ENCODE results near the gene LMBRD2.

Gene LMBRD2

DNA sequence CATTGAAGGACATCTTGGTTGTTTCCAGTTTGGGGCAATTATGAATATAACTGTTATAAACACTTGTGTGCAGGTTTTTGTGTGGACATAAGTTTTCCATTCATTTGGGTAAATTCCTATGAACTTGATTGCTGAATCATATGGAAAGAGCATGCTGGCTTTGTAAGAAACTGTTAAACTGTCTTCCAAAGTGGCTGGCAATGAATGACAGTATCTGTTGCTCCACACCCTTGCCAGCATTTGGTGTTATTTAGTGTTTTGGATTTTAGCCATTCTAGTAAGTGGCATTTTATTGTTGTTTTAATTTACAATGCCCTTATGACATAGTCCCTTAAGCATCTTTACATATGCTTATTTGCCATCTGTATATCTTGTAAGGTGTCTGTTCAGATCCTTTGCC lies 55.2 kb downstream of the LMBRD2 start:
- no peak for FAIRE-seq

DNA sequence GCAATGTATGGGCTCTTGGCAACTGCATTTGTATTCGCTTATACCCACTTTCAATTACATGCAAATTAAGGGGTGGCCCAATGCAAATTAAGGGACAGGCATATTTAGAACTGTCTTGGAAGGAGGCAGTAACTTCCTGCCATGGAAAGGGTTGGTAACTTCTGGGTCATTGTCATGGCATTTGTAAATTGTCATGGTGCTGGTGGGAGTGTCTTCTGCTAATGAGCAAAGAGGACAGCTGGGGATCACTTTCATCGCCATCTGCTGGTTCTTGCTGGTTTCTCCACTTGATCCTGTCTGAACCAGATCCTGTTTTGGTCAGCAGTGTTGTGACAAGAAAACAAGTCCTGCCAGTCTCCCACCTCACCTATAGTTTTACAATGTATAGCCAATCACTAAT lies 61.7 kb downstream of the LMBRD2 start:
- FAIRE-seq, result no peak

DNA sequence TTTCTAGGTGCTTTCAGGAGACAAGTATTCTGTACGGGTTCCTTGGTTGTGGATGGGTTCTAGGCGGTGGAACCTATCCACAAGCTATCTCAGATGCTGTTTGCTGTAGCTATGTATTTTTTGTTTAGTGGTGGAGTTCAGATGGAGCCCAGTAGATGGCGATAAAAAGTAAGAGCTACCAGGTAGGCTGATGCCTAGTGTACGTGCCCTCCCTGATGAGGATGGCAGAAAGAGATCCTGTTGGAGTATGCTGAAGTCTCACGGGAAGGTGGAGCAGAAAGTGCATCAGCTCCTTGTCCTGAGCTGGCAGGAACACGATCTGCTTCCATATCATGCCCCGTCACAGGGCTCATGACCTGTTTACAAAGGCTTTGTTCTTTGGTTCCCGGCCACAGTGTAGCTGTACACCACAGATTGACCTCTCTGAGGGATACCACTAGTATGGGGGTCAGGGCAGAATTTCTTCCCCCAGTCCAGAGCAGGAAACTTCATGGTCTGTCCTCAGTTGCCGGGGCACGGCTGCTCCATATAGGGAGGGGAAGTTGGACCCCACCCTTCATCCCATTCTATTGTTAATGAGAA lies 72.4 kb downstream of the LMBRD2 start:
- peak; percentile 75 for FAIRE-seq

DNA sequence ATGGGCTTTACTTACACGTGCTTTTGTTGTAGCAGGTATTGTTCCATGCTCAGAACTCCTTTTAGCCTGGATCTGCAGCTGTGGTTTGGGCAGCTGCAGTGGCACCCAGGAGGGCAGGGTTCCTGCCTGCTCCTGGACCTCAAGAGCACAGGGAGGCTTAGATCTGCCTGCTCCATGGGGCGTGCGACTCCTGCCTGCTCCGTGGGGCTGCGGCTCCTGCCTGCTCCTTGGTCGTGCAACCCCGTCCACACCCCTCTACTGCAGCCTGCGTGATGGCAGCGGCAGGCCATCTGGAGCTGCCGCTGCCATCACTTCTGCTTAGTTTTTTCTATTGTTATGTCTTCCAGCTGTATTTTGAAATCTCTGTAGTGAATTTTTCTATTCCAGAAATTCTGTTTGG lies 73.3 kb downstream of the LMBRD2 start:
- FAIRE-seq, result no peak

DNA sequence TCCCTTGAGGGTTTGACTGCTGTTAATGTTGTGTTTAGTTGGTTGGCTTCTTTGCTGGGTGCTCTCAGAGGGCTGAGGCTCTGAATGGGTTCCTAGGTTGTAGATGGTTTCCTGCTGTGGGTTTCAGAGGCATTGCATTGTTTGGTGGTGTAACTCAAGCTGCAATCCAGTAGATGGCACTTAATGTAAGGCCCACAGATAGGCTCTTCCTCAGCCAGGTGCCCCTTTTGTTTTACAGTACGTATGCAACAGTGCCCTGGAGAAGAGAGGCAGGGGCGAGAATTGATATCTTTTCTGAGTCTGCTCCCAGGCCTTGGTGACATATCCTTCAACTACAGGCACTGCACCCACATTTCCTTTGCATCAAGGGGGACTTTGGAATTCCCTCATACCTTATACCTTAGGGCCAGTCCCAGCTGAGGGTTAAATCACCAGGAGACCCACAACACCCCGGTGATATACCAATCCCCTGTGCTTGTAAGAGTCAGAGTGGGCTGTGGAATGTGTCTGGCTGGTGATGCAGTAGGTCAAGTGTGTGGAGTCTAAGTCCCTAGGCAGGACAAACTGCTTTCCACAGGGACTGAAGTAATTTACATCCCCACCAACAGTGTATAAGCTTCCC lies 78.0 kb downstream of the LMBRD2 start:
- no peak for FAIRE-seq

DNA sequence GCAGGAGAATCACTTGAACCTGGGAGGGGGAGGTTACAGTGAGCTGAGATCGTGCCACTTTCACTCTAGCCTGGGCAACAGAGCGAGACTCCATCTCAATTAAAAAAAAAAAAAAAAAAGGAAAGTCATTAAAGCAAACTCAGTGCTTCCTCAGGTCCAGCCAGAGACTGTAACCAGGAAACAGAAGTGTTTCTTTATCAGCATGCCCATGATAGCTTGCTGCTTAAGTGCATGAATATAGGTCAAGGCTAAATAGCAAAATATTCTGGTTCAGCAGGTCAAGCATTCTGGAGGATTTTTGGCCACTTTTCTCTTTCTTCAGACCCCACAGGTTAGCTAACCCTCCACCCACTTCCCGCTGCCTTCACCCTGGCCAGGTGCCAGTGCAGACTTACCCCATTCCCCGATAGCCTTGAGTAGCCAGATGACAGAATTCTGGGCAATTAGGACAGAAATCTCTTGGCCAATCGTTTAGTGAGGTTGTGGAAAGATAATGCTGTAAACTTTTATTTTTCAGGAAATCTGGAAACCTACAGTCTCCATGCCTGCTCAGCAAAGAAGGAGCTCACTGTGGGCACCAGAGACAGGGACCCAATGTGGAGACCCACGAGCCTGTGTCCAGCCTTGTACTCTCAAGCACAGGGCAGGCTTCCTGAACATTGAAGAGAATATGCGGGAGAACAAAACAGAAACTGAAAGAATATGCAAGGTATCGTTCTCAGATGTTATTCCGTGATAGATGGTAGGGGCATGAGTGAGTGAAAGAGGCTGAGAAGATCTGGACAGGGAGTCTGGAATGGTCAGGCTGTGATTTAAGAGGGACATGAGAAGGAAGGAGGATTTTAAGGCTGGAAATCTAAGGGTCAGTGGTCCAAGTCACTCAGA lies 80.8 kb downstream of the LMBRD2 start:
- FAIRE-seq, result no peak

DNA sequence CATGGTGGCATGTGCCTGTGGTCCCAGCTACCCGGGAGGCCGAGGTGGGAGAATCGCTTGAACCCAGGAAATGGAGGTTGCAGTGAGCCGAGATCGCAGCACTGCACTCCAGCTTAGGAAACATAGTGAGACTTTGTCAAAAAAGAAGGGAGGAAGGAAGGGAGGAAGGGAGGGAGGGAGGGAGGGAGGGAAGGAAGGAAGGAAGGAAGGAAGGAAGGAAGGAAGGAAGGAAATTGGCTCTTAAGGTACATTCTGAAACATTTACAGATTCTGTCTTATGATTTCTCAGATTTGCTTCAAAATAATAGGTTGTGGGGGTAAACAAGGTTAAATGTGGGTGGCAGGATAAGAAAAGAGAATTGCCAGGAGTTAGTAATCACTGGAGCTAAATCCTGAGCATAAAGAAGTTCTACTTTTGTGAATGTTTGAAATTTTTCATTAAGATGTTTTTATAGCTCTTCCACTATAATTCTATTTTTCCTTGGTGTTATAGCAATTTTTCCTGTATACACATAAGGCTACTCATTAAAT lies 82.9 kb downstream of the LMBRD2 start:
- no peak for FAIRE-seq

DNA sequence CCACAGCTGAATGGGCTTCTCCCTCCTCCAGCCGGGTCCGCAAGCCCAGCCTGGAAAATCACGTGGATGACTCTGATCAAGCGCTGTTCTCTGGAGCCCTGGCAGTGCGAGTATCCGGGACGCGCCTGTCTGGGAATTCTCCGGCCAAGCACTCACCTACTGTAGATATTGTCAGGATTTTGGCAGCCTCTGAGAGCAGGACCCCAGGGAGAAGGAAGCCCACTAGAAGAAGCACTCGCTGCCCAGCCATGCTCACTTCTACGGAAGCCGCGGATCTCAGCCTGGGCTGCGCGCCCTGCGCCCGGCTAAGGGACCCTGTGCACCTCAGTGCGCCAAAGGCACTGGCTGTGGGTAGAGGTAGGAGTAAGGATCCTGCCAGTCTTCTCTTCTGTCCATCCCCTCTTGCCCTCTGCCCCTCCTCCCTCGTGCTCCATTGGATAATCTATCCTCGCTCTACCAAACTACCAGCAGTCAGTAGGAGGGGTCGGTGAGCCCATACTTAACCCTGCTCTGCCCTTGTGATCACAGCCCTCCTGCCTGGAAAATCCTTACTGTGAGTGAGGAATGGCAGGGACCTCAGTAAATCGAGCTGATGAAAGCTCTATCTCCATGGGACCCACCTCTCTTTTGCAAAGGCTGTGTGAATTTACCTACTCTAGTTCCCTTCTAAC lies 85.0 kb downstream of the LMBRD2 start, which contains the start of gene UGT3A2:
Gene UGT3A2 (minus strand): TSS at position 343 of the 671 bp plus-strand sequence. CDS start 93 bp downstream, at position 250.
- no peak for FAIRE-seq

DNA sequence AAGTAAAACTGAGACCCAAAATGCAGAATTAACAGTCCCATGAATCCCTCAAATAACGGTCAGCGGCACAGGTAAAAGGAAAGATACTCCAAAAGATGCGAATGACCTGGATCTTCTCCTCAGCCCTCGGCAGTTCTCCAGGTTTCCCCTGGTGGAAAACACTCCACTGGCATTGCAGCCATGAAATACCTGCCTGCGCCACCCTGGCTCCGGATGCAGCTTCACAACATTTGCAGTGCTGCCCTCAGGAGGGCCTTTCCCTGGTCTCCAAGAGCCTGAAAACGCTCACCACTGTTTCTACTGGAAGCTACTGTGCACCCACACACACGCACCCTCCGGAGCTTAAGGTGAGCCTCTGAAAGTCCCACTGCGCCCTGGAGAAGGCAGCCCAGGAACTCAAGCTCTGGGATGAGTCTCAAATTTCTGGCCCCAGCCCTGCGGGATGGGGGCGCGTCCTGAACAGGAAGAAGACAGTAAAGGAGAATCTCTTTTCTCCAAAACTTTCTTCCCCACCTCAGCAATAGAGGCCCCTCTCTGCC lies 85.6 kb downstream of the LMBRD2 start:
- no peak for FAIRE-seq

DNA sequence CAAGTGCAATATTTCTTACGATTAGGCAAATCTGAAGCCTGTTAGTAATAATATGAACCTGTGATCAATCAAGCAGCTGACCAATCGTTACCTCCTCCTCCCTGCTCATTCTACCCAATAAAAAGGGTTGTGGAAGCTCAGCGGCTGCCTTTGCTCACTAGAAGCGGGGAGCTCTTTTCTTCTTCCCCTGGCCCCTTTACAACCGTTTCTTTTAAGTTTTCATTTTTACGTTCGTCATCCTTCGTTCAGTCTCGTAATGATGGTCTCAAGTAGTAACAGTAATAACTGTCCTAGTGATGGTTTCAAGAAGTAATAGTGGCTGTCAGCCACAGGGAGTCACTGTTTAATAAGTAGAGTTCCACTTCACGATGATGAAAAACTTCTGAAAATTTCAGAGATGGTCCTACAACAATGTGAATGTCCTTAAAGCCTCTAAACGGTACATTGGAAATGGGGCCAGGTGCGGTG lies 91.2 kb downstream of the LMBRD2 start:
- FAIRE-seq, result no peak

DNA sequence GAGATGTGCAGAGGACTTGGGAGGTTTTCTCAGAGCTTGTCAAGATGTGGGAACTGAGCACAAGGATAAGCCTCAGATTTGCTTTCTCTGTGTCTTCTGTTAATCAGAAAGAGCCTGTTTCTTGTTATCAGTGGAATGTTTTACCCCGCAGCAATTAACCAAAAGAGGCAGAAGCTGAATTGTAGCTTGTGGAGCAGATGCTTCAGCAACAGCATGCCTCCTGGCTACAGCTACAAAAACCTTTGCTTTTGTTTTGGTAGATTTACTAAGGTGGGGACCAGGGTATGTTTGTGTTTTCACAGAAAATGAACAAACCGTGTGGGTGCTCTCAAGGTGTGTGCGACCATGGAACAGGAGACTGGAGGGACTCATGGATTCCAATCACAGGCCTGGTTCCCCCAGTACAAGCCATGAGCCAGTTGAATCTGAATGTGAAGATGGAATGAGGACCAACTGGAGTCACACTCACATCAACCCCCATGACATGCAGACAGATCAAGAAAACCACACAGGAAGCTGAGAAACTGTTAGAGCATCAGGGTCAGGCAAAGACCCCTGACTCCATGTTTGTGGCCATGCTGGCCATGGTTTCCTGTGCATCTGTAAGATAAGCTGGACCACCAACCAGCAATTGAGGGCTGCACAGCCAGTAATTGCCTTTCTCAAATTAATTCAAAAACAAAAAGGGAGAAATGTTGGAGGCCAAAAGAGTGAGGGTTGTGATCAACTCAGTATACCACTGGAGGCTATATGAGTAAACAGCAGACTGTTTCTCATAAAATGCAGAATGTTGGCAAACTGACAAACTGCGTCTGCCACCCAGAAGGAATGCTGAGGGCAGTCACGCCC lies 91.9 kb downstream of the LMBRD2 start:
- FAIRE-seq, result no peak

DNA sequence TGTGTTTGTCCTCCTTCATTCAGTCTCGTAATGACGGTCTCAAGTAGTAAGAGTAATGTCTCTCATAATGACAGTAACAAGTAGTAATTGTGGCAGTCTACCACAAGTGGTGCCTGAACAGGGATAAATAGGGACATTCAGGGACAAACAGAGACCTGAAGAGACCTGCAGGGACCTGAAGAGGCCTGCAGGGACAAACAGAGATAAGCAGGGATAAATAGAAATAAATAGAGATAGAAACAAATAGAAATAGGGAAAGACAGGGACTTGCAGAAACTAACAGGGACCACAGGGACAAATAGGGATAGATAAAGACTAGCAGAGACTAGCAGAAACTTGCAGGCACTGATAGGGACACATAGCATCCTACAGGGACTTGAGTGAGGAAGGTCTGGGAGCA lies 92.9 kb downstream of the LMBRD2 start:
- FAIRE-seq, result no peak

DNA sequence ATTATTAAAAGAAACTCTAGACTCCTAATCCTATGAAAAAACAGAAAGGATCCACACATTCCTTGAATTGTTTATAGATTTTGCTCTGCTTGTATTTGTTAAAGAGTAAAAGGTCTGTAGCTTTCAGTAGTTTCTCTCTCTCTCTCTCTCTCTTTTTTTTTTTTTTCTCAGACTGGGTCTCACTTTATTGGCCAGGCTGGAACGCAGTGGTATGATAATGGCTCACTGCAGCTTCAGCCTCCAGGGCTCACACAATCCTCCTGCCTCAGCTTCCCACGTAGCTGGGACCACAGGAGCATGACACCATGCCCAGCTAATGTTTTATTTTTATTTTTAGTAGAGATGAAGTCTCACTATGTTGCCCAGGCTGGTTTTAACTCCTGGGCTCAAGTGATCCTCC lies 94.3 kb downstream of the LMBRD2 start:
- FAIRE-seq, result no peak

DNA sequence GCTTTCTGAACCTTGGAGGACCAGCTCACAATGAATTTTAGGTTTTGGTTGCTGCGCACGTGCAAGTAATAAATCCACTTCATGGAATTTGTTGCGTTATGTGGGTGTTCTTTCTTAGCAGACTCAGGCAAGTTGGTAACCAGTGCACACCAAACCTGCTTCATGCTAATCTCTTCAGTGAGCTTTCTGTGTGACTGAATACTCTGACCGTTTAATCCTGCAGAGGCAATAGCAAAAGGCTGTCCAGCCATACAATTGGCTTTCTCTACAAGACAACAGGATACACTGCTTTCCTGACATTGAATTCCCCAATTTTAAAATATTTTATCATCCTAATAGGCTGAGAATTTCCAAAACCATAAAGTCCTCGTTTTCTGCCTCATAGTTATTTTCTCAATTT lies 95.3 kb downstream of the LMBRD2 start:
- FAIRE-seq, result no peak

DNA sequence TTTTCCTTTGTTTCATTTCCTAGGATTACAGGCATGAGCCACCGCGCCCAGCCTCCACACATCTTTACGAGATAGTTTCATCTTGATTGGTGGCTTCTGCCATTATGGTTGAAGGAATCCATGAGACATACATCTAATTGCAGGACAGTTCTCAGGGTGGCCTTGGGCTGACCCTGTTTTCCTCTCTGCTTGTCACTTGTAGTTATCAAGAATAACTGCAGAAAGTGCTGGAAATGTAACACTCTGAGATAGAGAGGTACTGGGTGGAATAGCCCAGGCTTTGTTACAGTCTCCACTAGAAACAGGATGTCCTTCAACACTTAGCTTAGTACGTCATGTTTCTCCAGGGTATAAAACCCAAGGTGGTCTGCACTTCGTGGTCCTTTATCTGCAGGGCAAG lies 95.7 kb downstream of the LMBRD2 start:
- no peak for FAIRE-seq

DNA sequence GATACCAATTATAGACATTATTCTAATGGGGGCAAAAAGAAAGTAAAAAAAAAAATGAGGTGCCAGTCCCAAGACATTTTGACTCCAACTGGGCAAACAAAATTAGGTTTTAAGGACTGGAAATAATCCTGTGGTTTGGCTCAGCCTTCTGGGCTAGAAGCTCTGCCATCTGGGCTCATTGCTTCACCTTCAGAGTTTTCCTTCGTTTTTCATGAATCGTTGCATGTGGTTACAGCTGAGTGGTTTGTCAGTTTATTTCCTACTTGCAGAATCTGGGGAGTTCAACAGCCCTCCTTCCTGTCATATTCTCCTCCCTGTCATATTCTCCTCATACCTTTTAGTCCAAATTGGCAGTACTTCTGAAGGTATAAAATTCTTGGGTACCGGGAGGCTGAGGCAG lies 97.0 kb downstream of the LMBRD2 start:
- FAIRE-seq, result no peak

DNA sequence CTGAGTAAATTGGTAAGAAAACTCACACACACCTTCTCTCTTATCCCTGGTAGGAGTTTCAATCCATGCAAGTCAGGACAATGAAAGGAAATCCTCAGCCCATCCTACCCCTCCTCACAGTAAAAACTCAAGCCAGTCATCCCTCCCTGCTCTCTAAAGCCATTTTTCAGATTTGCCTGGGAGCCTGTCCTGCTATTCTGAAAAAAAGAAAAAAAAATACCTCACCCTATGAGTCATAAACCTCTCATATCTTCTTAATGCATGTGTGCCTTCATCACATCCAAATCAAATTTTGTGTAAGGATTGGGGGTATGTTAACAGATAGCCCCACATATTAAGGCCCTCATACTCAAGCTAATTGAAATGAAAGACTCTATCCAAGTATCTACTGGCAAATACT lies 99.1 kb downstream of the LMBRD2 start:
- no peak for FAIRE-seq

DNA sequence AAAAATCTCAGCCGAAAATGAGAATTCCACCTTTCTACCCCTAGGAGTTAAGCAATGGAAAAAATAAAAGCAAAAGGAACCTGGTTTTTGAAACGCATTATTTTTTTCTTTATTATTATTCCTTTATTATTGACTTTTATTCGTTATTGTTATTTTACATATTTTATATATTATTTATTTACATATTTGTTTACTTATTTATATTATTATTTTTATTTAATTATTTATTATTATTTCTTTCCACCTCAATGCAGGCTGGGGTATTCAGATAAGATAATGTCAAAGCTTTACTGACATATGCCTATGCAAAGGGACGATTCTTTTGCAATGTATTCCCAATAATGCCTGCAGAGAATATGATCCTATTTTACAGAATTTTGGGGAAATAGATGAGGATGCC lies 101.7 kb downstream of the LMBRD2 start:
- no peak for FAIRE-seq

Measured in islet of Langerhans (tissue), 1 donor.